ENCODE data around the gene RMDN3. TPM values are rescaled to one million over a fixed set of nuclear protein-coding genes. Genes with fewer than 3 reads are reported as not detected.

Gene RMDN3
- total and polyA plus RNA-seq, 2 experiments from 2014 or later = 26.0 to 46.8 TPM

DNA sequence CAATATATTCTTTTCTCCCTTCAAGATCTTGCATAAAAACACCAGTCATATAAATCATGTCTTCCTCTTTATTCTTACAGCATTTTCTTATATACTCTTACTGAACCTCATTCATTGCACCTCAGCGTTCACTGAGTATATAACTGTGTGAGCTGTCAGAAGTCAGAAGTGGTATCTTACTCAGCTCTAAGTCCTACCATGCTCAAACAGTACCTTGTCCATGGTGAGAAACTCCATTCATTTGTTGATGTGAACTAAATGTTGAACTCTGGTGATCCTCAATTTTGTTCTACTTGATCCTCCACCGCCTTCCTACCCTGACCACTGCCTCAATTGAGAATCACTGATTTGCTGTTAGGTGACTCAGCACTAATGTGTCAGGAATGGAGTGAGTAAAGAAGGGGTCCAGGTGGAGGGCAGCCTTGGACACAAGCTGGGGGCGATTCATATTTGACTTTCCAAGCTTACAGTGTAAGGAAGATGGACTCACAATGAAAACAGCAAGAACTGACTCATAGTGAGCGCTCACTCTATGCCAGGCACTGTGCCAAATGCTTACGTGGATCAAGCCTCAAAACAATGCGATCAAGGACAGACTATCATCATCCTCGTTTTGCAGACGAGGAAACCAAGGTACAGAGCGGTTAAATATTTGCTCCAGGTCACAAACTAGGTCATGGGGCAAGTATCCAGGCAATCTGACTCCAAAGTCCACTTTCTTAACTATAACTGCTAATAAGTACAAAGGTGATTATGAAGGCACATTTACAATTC lies 38.3 kb upstream of the RMDN3 start:
- TF ChIP-seq, protein P1, sequence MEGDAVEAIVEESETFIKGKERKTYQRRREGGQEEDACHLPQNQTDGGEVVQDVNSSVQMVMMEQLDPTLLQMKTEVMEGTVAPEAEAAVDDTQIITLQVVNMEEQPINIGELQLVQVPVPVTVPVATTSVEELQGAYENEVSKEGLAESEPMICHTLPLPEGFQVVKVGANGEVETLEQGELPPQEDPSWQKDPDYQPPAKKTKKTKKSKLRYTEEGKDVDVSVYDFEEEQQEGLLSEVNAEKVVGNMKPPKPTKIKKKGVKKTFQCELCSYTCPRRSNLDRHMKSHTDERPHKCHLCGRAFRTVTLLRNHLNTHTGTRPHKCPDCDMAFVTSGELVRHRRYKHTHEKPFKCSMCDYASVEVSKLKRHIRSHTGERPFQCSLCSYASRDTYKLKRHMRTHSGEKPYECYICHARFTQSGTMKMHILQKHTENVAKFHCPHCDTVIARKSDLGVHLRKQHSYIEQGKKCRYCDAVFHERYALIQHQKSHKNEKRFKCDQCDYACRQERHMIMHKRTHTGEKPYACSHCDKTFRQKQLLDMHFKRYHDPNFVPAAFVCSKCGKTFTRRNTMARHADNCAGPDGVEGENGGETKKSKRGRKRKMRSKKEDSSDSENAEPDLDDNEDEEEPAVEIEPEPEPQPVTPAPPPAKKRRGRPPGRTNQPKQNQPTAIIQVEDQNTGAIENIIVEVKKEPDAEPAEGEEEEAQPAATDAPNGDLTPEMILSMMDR (IDR thresholded peaks at IDR 0.05; ENCODE audit: poor library complexity) = no peak
- TF ChIP-seq EZH2 (IDR thresholded peaks at IDR 0.05; ENCODE audit: borderline replicate concordance) (no peak), EZH2phosphoT487 (IDR thresholded peaks at IDR 0.05; ENCODE audit: low read depth, severe bottlenecking, unreplicated experiment) (no peak)
- Histone ChIP-seq H3K4me2 (no peak overlapping the region), H3K27ac (peak overlapping the region; percentile 85), H3K36me3 (replicated peaks; ENCODE audit: insufficient read depth, low read depth) (no peaks in the 10 kb centered on the region), H3K9me3 (ENCODE audit: low read depth) (no peaks in the 10 kb centered on the region), H2AFZ (no peak overlapping the region), H3K79me2 (peaks cover 65% of the 10 kb centered on the region), H3K27me3 (no peaks in the 10 kb centered on the region), H4K20me1 (ENCODE audit: insufficient read depth, poor library complexity, severe bottlenecking) (no peaks in the 10 kb centered on the region), H3K9me2 (replicated peaks; ENCODE audit: insufficient read depth) (no peaks in the 10 kb centered on the region), H3K4me1 (ENCODE audit: insufficient read depth) (peaks cover 6% of the 10 kb centered on the region), H3K4me3 (no peak overlapping the region)
- 68% methylated on average over 9 of the region's 9 CpGs for WGBS (ENCODE audit: low lambda C conversion rate, missing lambda C conversion rate)
- peak; percentile 63 for DNase-seq (ENCODE audit: low spot score)

DNA sequence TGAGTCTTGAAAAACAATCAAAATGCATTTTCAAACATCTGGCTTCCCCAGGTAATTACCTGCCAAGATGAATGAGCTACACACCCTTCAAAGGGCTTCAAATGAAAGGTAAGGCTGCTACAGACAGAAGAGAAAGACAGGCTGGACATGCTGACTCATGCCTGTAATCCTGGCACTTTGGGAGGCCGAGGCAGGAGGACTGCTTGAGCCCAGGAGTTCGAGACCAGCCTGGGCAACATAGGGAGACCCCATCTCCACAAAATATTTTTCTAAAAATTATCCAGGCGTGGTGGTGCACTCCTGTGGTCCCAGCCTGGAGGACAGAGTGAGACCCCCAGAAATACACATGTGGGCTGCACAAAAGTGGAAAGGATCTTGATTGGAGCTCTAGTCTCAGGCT lies 37.3 kb upstream of the RMDN3 start:
- H3K4me3 ChIP-seq = no peak overlapping the region
- TF ChIP-seq EZH2phosphoT487 (IDR thresholded peaks at IDR 0.05; ENCODE audit: low read depth, severe bottlenecking, unreplicated experiment) (no peak), EZH2 (IDR thresholded peaks at IDR 0.05; ENCODE audit: borderline replicate concordance) (no peak)
- TF ChIP-seq, protein P1 (IDR thresholded peaks at IDR 0.05; ENCODE audit: poor library complexity) = no peak
- H3K4me2 ChIP-seq = no peak overlapping the region
- H3K36me3 ChIP-seq (replicated peaks; ENCODE audit: insufficient read depth, low read depth) = no peaks in the 10 kb centered on the region
- no peaks in the 10 kb centered on the region for H3K27me3 ChIP-seq
- DNase-seq (ENCODE audit: low spot score) = no peak
- no peak overlapping the region for H2AFZ ChIP-seq
- no peak overlapping the region for H3K27ac ChIP-seq
- H3K79me2 ChIP-seq = peaks cover 56% of the 10 kb centered on the region
- WGBS (ENCODE audit: low lambda C conversion rate, missing lambda C conversion rate) = 94% methylated on average over 3 of the region's 3 CpGs
- H3K9me3 ChIP-seq (ENCODE audit: low read depth) = no peaks in the 10 kb centered on the region
- peaks cover 14% of the 10 kb centered on the region for H3K4me1 ChIP-seq (ENCODE audit: insufficient read depth)
- no peaks in the 10 kb centered on the region for H4K20me1 ChIP-seq (ENCODE audit: insufficient read depth, poor library complexity, severe bottlenecking)
- H3K9me2 ChIP-seq (replicated peaks; ENCODE audit: insufficient read depth) = no peaks in the 10 kb centered on the region

- no peaks in the 10 kb centered on the region for H4K20me1 ChIP-seq (ENCODE audit: insufficient read depth, poor library complexity, severe bottlenecking)
- H3K27ac ChIP-seq = peak overlapping the region; percentile 2
- H3K4me1 ChIP-seq (ENCODE audit: insufficient read depth) = peaks cover 22% of the 10 kb centered on the region
- no peaks in the 10 kb centered on the region for H3K9me3 ChIP-seq (ENCODE audit: low read depth)
- H3K4me2 ChIP-seq = no peak overlapping the region
- 79% methylated on average over 3 of the region's 3 CpGs for WGBS (ENCODE audit: low lambda C conversion rate, missing lambda C conversion rate)
- H3K79me2 ChIP-seq = peaks cover 47% of the 10 kb centered on the region
- no peak for TF ChIP-seq EZH2phosphoT487 (IDR thresholded peaks at IDR 0.05; ENCODE audit: low read depth, severe bottlenecking, unreplicated experiment)
- TF ChIP-seq, protein P1 (IDR thresholded peaks at IDR 0.05; ENCODE audit: poor library complexity) = no peak
- no peak overlapping the region for H2AFZ ChIP-seq
- no peaks in the 10 kb centered on the region for H3K9me2 ChIP-seq (replicated peaks; ENCODE audit: insufficient read depth)
- no peaks in the 10 kb centered on the region for H3K27me3 ChIP-seq
- no peak overlapping the region for H3K4me3 ChIP-seq
- no peaks in the 10 kb centered on the region for H3K36me3 ChIP-seq (replicated peaks; ENCODE audit: insufficient read depth, low read depth)
- DNase-seq (ENCODE audit: low spot score) = no peak
Observed at GRCh38 chr15:40790718-40791117, 35.7 kb upstream of the RMDN3 start.
